Measurements from ENCODE around the gene STON2.

- no peak for TF ChIP-seq CTCF (IDR thresholded peaks at IDR 0.05)
- no peak for TF ChIP-seq POLR2A (IDR thresholded peaks at IDR 0.05)
These were observed 58.8 kb downstream of the STON2 start for GRCh38 chr14:81341370-81341769.
